Measurements from ENCODE around the gene TSHZ2.

The TSHZ2 gene

GRCh38 chr20:53032478-53032932 is 60.3 kb downstream of the TSHZ2 start:
- no peak for DNase-seq

DNA sequence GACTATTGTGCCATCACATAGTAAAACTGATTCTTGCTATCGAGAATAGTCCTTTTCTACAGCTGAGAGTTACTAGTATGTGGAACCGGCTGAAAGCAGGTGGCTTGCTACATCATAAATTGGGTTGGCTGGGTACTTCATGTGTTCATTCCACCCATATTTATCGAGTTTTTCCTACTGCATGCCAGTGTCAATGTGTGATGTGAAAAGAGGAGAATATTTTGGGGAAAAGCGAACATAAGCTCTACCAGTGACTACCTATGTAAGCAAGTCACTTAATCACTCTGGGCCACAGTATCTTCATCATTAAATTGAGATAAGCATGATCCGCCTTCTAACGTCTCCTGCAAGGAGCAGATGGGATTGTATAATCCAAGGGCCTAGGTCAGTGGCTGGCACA is 61.0 kb downstream of the TSHZ2 start:
- no peak for DNase-seq

DNA sequence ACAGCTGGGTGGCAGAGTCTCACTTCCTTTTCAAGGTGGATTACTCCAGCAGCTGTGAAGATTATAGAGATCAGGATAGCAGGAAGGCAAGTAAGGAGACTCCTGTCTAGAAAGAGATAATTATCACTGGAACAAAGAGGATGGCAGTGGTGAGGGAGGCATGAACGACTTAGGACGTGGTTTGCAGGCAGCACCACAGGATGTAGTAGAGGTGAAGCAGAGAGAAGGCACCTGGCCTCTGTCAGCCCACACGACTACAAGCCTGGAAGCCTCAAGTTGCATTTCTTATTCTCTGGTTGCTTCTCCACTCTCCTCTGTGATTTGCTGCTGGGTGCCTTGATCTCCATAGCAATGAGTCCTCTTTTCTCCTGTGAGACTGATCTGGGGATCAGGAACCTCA is 62.7 kb downstream of the TSHZ2 start:
- DNase-seq = no peak

DNA sequence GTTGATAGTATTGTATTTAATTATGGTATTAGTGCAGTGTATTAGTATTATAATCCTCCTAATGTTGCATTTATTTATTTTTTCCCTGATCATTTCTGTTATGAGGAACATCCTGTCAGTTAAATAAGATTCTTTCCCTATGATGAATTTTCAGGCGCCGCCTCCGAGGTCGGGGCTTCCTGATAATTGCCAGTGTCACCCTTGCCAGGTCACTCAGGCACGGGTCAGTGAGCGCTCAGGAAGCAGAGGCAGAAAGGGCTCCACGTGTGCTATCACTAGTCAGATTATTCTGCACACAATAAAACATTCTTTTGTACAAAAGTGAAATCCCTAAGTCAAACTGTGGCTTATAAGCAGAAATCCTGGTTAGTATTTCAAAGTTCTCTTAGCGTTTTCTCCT is 64.8 kb downstream of the TSHZ2 start:
- DNase-seq = no peak

DNA sequence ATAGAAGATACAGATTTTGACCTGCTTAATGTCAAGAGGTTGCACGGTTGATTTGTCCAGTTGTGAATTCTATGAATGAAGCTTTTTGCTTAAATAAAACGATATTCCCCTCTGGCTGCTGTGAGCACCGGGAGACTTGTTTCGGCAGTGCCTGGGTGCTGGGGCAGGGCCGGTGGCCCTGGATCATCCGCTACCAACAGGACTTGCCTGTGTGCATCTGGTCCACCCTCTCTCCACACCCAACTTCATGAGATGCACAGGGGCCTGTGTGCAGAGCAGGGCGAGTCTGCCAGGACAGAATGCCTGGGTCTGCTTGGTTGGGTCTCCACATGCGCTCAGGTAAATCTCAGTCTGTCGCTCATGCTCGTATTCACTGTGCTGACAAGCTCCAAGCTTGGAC is 65.5 kb downstream of the TSHZ2 start:
- no peak for DNase-seq

GRCh38 chr20:53038299-53038698 is 66.1 kb downstream of the TSHZ2 start:
- no peak for DNase-seq

GRCh38 chr20:53040693-53041589 is 68.8 kb downstream of the TSHZ2 start:
- DNase-seq = no peak

- DNase-seq = no peak
Measured at GRCh38 chr20:53042521-53042920, 70.4 kb downstream of the TSHZ2 start.

- DNase-seq = no peak
Measured at GRCh38 chr20:53044296-53044695, 72.1 kb downstream of the TSHZ2 start.

GRCh38 chr20:53045941-53046340 is 73.8 kb downstream of the TSHZ2 start:
- DNase-seq = no peak

GRCh38 chr20:53047203-53047602 is 75.0 kb downstream of the TSHZ2 start:
- no peak for DNase-seq

DNA sequence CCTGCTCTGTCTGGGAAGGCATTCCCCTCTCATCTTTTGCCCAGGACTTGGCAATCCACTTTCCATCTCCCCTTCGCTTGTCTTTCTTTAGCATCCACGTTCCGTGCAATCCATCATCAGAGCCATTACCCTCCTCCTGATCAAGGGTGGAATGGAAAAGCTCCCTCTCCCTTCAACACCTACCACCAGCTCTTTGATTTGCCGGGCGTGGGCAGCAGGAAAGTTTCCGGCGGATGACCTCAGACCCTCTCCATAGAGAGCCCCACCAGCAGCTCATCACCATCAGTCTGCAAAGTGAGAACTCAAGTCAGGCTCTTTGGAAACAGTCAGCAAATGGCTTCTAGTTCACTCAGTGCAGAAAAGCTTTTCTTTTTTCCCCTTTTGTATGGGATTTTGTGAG is 76.2 kb downstream of the TSHZ2 start:
- DNase-seq = no peak

GRCh38 chr20:53050338-53050737 is 78.2 kb downstream of the TSHZ2 start:
- DNase-seq = no peak

GRCh38 chr20:53052380-53052779 is 80.2 kb downstream of the TSHZ2 start:
- DNase-seq = no peak

DNA sequence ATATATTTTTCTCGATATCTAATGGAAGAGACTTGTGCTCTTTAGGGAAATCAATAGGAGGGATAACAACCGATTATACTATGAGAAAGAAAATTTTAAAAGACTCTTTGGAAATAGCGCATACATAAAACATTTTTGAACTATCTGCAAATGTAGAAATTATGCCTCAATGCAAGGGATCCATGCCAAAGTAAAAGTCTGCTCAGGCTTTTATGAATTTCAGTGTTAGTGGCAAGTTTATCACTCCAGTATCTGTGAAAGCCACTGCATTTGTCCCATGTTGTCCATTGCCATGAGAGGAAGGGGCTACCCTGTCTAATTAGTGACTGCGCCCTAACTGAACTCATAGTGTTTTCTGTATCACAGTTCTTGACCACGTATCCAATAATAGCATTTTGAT is 81.4 kb downstream of the TSHZ2 start:
- no peak for DNase-seq

DNA sequence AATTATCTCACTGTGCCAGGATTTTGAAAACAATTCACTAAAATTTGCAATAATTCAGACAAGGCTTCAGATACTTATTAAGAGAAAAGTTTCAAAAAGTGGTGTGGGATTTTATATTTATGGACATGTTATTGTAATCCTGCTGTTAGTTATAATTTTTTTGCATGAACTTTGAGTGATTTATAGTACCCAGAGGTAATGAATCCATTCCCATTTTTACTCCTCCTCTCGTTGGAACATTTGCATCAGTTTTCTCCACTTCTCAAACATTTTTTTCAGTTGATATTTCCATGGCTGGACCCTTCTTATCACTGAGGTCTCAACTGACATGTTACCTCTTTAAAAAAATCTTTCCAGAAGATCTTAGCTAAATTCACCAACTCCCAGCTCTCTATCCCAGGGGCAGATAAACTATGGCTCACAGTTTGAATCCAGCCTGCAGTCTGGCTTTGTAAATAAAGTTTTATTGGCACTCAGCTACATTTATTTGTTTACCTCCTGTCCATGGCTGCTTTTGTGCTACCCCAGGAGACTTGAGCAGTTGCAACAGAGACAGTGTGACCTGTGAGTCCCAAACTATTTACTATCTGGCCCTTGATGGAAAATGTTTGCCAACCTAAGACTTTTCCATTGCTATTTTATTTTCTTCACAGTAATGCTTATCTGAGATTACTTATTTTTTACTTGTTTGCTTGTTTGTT is 83.4 kb downstream of the TSHZ2 start:
- DNase-seq = no peak

- DNase-seq = no peak
Measured at GRCh38 chr20:53057579-53057978, 85.4 kb downstream of the TSHZ2 start.

- DNase-seq = no peak
Measured at GRCh38 chr20:53059848-53060247, 87.7 kb downstream of the TSHZ2 start.

GRCh38 chr20:53061192-53062108 is 89.3 kb downstream of the TSHZ2 start:
- no peak for DNase-seq

DNA sequence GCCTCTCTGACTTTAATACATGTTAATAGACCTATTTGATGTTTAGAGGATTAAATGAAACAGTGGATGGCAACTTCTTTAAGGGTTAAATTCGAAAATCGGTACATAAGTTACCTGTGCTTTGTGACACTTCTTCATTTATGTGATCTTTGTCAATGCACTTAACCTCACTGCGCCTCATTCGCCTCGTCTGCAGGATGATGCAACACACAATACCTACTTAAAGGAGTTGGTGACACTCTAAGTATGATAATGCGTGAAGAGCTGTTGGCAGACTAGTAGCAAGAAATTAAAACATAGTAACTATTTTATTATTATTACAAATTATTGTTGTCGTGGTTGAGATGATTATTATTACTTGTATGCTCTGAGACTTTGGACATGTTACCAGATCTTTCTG is 92.8 kb downstream of the TSHZ2 start:
- no peak for DNase-seq

DNA sequence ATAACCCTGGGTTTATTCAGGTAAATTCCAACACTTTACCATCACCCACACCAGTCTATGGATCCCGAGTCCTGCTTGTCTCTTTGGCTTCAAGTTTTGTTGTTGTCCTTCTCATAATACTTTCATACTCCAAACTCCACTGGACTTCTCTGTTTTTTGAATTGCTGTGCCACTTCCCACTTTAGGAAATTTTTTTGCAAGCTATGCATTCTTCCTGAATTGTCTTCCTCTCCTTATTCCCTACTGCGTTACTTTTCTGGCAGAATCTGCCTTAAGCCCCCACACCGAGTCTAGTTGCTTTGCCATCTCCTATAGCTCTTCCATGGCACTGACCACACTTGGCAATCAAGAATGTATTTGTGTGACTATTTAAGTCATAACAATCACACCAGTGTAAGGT is 96.1 kb downstream of the TSHZ2 start:
- no peak for DNase-seq

- DNase-seq = no peak
Measured at GRCh38 chr20:53069132-53069531, 97.0 kb downstream of the TSHZ2 start.

GRCh38 chr20:53070224-53070623 is 98.1 kb downstream of the TSHZ2 start:
- no peak for DNase-seq

All from SW 1271 (cell line).